Pancreas (tissue), 10 donors: ENCODE data around the gene CCDC137. TPM values are rescaled to one million over a fixed set of nuclear protein-coding genes. Genes with fewer than 3 reads are reported as not detected.

Experiments used
- ATAC-seq, 4 donors: fragments of 200-7000 bp; cut with Tn5 transposase; one replicate each; pipeline versions ENCODE4 v1.8.0 to v1.9.1; 2020; ENCODE audit warnings: mild to moderate bottlenecking in 4 of 4, moderate library complexity in 4 of 4
- DNase-seq, 6 donors: peaks; one replicate each; pipeline ENCODE4 v3.0.0-alpha.2; 2020
- FAIRE-seq: peaks from 2 replicates; lab custom pipeline; 2012; peaks lifted over from hg19 to GRCh38; lab: Jason Lieb, UNC
- H3K27ac ChIP-seq, 4 donors: fragments of 200-600 bp; sonication (generic); 1 replicate in 3 of 4; 2 replicates in 1 of 4; pipeline versions ENCODE4 v1.5.0 to v1.8.0; 2020
- H3K27me3 ChIP-seq, 4 donors: fragments of 200-600 bp; one replicate each; pipeline ENCODE4 v1.8.0; 2021
- H3K36me3 ChIP-seq, 3 donors: fragments of 200-600 bp; sonication (generic) in 1 of 3; one replicate each; pipeline versions ENCODE4 v1.5.0 to v1.8.0; 2020 to 2021
- H3K4me1 ChIP-seq, 3 donors: fragments of 200-600 bp; one replicate each; pipeline ENCODE4 v1.8.0; 2021
- H3K4me3 ChIP-seq, 4 donors: fragments of 200-600 bp; sonication (generic) in 2 of 4; one replicate each; pipeline versions ENCODE4 v1.5.0 to v1.8.0; 2020 to 2021
- H3K9me3 ChIP-seq, 4 donors: fragments of 200-600 bp; one replicate each; pipeline ENCODE4 v1.8.0; 2021
- CTCF ChIP-seq, 4 donors: fragments of 200-600 bp; sonication (generic) in 3 of 4; IDR thresholded peaks; one replicate each; pipeline versions ENCODE4 v1.5.0 to v1.8.0; 2021; ENCODE audit warnings: antibody characterized with exemption in 4 of 4
- WGBS, 2 donors: extraction: QIAGEN DNeasy Blood & Tissue Kit; methylation state at CpG; one replicate each; pipeline ENCODE4 v1.1.7; 2013; 5-methylcytosine and 5-hydroxymethylcytosine counted together
- intact Hi-C, 3 donors: fragments of 100-400 bp; cut with DNase I; formaldehyde crosslinking; loops; one replicate each; pipeline versions ENCODE4 v1.11.1 to v1.14.2; 2022
- polyA plus RNA-seq, 2 donors: library from polyadenylated mRNA; stranded (reverse); fragments of 200-250 nt; gene quantifications; one replicate each; pipeline ENCODE4 v1.2.3, GENCODE V29; 2013
- total RNA-seq, 6 donors: library from RNA; stranded (reverse); fragmentation: NEBNext Ultra II Directional in 4 of 6; extraction: Animal tissue kit (Norgen Biotek cat#: 25700) in 4 of 6; gene quantifications; one replicate each; pipeline versions ENCODE4 v1.2.1 to v1.2.4, GENCODE V29; 2021 to 2023
- donor health status: healthy with polysubstance abuse.
- donor health status: DM: no; HTN: no; CAD: no; lungs with moderate emphysema.
- donor health status: DM: no; HTN: no; CAD: no.
- donor health status: control.
- donor health status: control.
- donor health status: Bipolar disorder and iron deficiency.
- donor health status: DM: yes; HTN: yes; CAD: no.
- donor health status: DM: no; HTN: no; CAD: no.
- donor health status: DM: no; HTN: no; CAD: no.
- donor health status: DM: yes; HTN: yes; CAD: no.

The CCDC137 gene
- total and polyA plus RNA-seq, 8 donors = 2.9 to 50.4 (median 6.8) TPM

GRCh38 chr17:81690066-81690465 is 23.5 kb downstream of the CCDC137 start:
- Histone ChIP-seq H3K36me3 (peaks cover 4 to 72% (median 31%) of the 10 kb centered on the region in 3 donors), H3K9me3 (no peaks in the 10 kb centered on the region), H3K27me3 (no peaks in the 10 kb centered on the region), H3K27ac (no peak overlapping the region), H3K4me3 (no peak overlapping the region), H3K4me1 (peaks cover 4 to 5% (median 5%) of the 10 kb centered on the region in 3 donors)
- ATAC-seq (no peak), FAIRE-seq (no peak), DNase-seq (peak in 1 of 6 donors; percentile 56)
- 91 to 92% methylated on average over 18 of the region's 18 CpGs for whole genome bisulfite sequencing, 2 donors
- intact Hi-C loops = no loop called here
- TF ChIP-seq CTCF (IDR thresholded peaks at IDR 0.05) = no peak

- Histone ChIP-seq H3K9me3 (no peaks in the 10 kb centered on the region), H3K27me3 (no peaks in the 10 kb centered on the region), H3K27ac (no peak overlapping the region), H3K4me1 (peaks cover 0 to under 1% (median under 1%) of the 10 kb centered on the region in 3 donors), H3K4me3 (no peak overlapping the region), H3K36me3 (peaks cover 4 to 77% (median 36%) of the 10 kb centered on the region in 3 donors)
- ATAC-seq = no peak
- TF ChIP-seq CTCF (IDR thresholded peaks at IDR 0.05) = no peak
- peak in 1 of 6 donors; percentile 70 for DNase-seq
- WGBS, 2 donors = 89% methylated on average over 17 of the region's 17 CpGs
- intact Hi-C loops = no loop called here
- no peak for FAIRE-seq
These were observed 24.0 kb downstream of the CCDC137 start for GRCh38 chr17:81690549-81690948.

- no peak for FAIRE-seq
- peak in 1 of 6 donors; percentile 49 for DNase-seq
- intact Hi-C loops = no loop called here
- H3K4me1 ChIP-seq = no peaks in the 10 kb centered on the region
- no peaks in the 10 kb centered on the region for H3K9me3 ChIP-seq
- H3K36me3 ChIP-seq = peaks cover 4 to 82% (median 37%) of the 10 kb centered on the region in 3 donors
- H3K27me3 ChIP-seq = no peaks in the 10 kb centered on the region
- no peak overlapping the region for H3K27ac ChIP-seq
- WGBS, 2 donors = 88 to 92% methylated on average over 18 of the region's 18 CpGs
- ATAC-seq = no peak
- no peak overlapping the region for H3K4me3 ChIP-seq
- no peak for TF ChIP-seq CTCF (IDR thresholded peaks at IDR 0.05)
These were observed 24.7 kb downstream of the CCDC137 start for GRCh38 chr17:81691196-81691595.

- Histone ChIP-seq H3K4me1 (no peaks in the 10 kb centered on the region), H3K27me3 (no peaks in the 10 kb centered on the region), H3K27ac (no peak overlapping the region), H3K4me3 (no peak overlapping the region), H3K36me3 (peaks cover 4 to 82% (median 37%) of the 10 kb centered on the region in 3 donors), H3K9me3 (no peaks in the 10 kb centered on the region)
- ATAC-seq = no peak
- intact Hi-C loops = no loop called here
- TF ChIP-seq CTCF (IDR thresholded peaks at IDR 0.05) = no peak
- no peak for FAIRE-seq
- 95 to 96% methylated on average over 20 of the region's 20 CpGs for WGBS, 2 donors
- no peak for DNase-seq
These were observed 25.1 kb downstream of the CCDC137 start for GRCh38 chr17:81691608-81692007.

- DNase-seq (peak in 1 of 6 donors; percentile 65), ATAC-seq (no peak), FAIRE-seq (no peak)
- Histone ChIP-seq H3K36me3 (peaks cover 4 to 71% (median 25%) of the 10 kb centered on the region in 3 donors), H3K9me3 (no peaks in the 10 kb centered on the region), H3K4me1 (no peaks in the 10 kb centered on the region), H3K27me3 (no peaks in the 10 kb centered on the region), H3K27ac (no peak overlapping the region), H3K4me3 (no peak overlapping the region)
- intact Hi-C loops = no loop called here
- WGBS, 2 donors = 89 to 95% methylated on average over 28 to 35 of the region's 35 CpGs
- no peak for TF ChIP-seq CTCF (IDR thresholded peaks at IDR 0.05)
These were observed 27.1 kb downstream of the CCDC137 start for GRCh38 chr17:81693509-81694210.
